Measurements from ENCODE around the gene ZNF280C.

DNA sequence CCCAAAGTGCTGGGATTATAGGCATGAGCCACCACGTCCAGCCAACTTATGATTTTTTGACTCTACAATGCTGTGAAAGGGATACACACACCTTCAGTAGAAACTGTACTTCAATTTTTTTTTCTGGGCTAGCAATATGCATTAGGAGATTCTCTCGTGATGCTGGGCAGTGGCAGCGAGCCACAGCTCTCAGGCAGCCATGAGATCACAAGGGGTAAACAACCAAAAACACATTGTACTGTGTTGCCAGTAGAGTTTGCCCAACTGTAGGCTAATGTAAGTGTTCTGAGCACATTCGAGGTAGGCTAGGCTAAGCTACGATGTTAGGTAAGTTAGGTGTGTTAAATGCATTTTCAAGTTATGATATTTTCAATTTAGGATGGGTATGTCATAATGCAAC, 71.2 kb downstream of the ZNF280C start:
- no peak for TF ChIP-seq GATA2 (IDR thresholded peaks at IDR 0.05; ENCODE audit: low read depth, low read length)
- TF ChIP-seq GATA3 (IDR thresholded peaks at IDR 0.05; ENCODE audit: low read depth, low read length): no peak
